Panc1 (cell line): ENCODE measurements around the gene NEU2. TPM values are rescaled to one million over a fixed set of nuclear protein-coding genes. Genes with fewer than 3 reads are reported as not detected.

Source experiments
- ATAC-seq: fragments of 200-7000 bp; cut with Tn5 transposase; 2 replicates; pipeline ENCODE4 v1.9.1; 2020; ENCODE audit warnings: mild to moderate bottlenecking, moderate library complexity
- BruUV-seq: library from RNA; stranded (reverse); fragments of 400-500 nt; replicated peaks from 2 replicates; lab custom pipeline; 2021; lab: Mats Ljungman, UMichigan
- CTCF ChIA-PET: fragments of 300-600 bp; sonication (Branson Sonifier 250); formaldehyde crosslinking; loops from one replicate; lab custom pipeline; 2022; ENCODE audit warnings: antibody characterized with exemption; lab: Charles Lee
- POLR2A ChIA-PET: fragments of 300-600 bp; sonication (Branson Sonifier 250); formaldehyde crosslinking; loops from one replicate; lab custom pipeline; 2022; ENCODE audit warnings: antibody characterized with exemption; lab: Charles Lee
- DNase-seq: peaks from one replicate; pipeline ENCODE4 v3.0.0-alpha.2; 2010; ENCODE audit warnings: low read depth, low spot score
- H3K27ac ChIP-seq: 2 replicates; pipeline ENCODE4 v1.5.1; 2011; ENCODE audit warnings: mild to moderate bottlenecking, low read length, inconsistent platforms
- H3K27me3 ChIP-seq: fragments of 200-500 bp; sonication (Bioruptor generic); 2 replicates; pipeline ENCODE4 v1.6.0; 2014; ENCODE audit warnings: low read length, inconsistent platforms; ENCODE audit not compliant: control insufficient read depth, insufficient read depth
- H3K36me3 ChIP-seq: fragments of 200-500 bp; sonication (Bioruptor generic); 2 replicates; pipeline ENCODE4 v1.5.1; 2014; ENCODE audit warnings: inconsistent platforms, mild to moderate bottlenecking, low read length, moderate library complexity; ENCODE audit not compliant: control insufficient read depth, insufficient read depth
- H3K4me1 ChIP-seq: 2 replicates; pipeline ENCODE4 v1.5.1; 2011; ENCODE audit warnings: inconsistent platforms, mild to moderate bottlenecking, low read length, moderate library complexity; ENCODE audit not compliant: control insufficient read depth, insufficient read depth
- H3K4me3 ChIP-seq, 2 experiments: 2 replicates each; pipeline ENCODE4 v1.5.1; 2011 to 2012; ENCODE audit warnings: low read depth in 2 of 2, low read length in 2 of 2, mild to moderate bottlenecking in 2 of 2, inconsistent platforms in 1 of 2, moderate library complexity in 1 of 2
- H3K9me3 ChIP-seq: fragments of 200-500 bp; sonication (Bioruptor generic); 2 replicates; pipeline ENCODE4 v1.5.1; 2014; ENCODE audit warnings: low read depth, mild to moderate bottlenecking, inconsistent platforms, low read length, moderate library complexity; ENCODE audit not compliant: control insufficient read depth, insufficient read depth
- CTCF ChIP-seq: fragments of 450-650 bp; IDR thresholded peaks from 2 replicates; pipeline ENCODE4 v1.5.1; 2017; ENCODE audit warnings: mild to moderate bottlenecking
- POLR2AphosphoS5 ChIP-seq: IDR thresholded peaks from 2 replicates; pipeline ENCODE4 v1.6.1; 2012; ENCODE audit warnings: mild to moderate bottlenecking, low read depth, low read length, moderate library complexity
- REST ChIP-seq, 2 experiments: IDR thresholded peaks; 2 replicates each; pipeline ENCODE4 v1.6.1; 2011 to 2012; ENCODE audit warnings: low read depth in 2 of 2, control low read depth in 1 of 2, low read length in 1 of 2, mild to moderate bottlenecking in 1 of 2, moderate library complexity in 1 of 2; ENCODE audit not compliant: insufficient read depth in 1 of 2
- SIN3A ChIP-seq: IDR thresholded peaks from 2 replicates; pipeline ENCODE4 v1.6.1; 2012; ENCODE audit warnings: low read depth, mild to moderate bottlenecking, low read length, moderate library complexity, borderline replicate concordance; ENCODE audit not compliant: insufficient read depth
- TCF7L2 ChIP-seq: IDR thresholded peaks from 2 replicates; pipeline ENCODE4 v1.6.1; 2011; ENCODE audit warnings: mild to moderate bottlenecking, low read depth, low read length, inconsistent platforms
- in situ Hi-C: cut with HindIII; loops from 2 replicates; pipeline ENCODE4 v1.10.0; 2016; ENCODE audit warnings: low sequenced_read_pairs, low pct_unique_long_range_greater_than_20kb
- intact Hi-C: fragments of 100-400 bp; cut with micrococcal nuclease; formaldehyde crosslinking; loops from one replicate; pipeline ENCODE4 v1.10.0; 2022; ENCODE audit not compliant: unreplicated experiment
- total RNA-seq: library from RNA; stranded (reverse); gene quantifications from one replicate; pipeline ENCODE4 v1.2.1, GENCODE V29; 2021; ENCODE audit not compliant: unreplicated experiment

Gene NEU2
- total RNA-seq, 1 experiment from 2014 or later: not detected

GRCh38 chr2:233081232-233081730 lies 48.8 kb downstream of the NEU2 start:
- in situ Hi-C loops: loop anchor here (10.0 kb wide), 1 partner anchor 154 kb away; no protein-coding TSS in a partner anchor

GRCh38 chr2:233081731-233082221 lies 49.3 kb downstream of the NEU2 start:
- no peak for TF ChIP-seq TCF7L2
- no peak for TF ChIP-seq POLR2AphosphoS5
- TF ChIP-seq CTCF: no peak
- no peak for TF ChIP-seq SIN3A
- no peak for TF ChIP-seq REST (IDR thresholded peaks at IDR 0.05; ENCODE audit: insufficient read depth in 1 of 2, low read depth in 2 of 2, low read length in 1 of 2)
- no peaks in the 10 kb centered on the region for H3K9me3 ChIP-seq
- no peaks in the 10 kb centered on the region for H3K36me3 ChIP-seq
- DNase-seq: no peak
- H3K27me3 ChIP-seq: no peaks in the 10 kb centered on the region
- no peaks in the 10 kb centered on the region for H3K4me1 ChIP-seq
- CTCF ChIA-PET: no interaction called here
- no peak overlapping the region for H3K27ac ChIP-seq
- BruUV-seq: no TSS peak
- in situ Hi-C loops: loop anchor here (10.0 kb wide), 1 partner anchor 153 kb away; no protein-coding TSS in a partner anchor
- intact Hi-C loops: no loop called here
- no peak for ATAC-seq
- POLR2A ChIA-PET: no interaction called here
- H3K4me3 ChIP-seq: no peak overlapping the region

More at GRCh38 chr2:233081232-233081730, 48.8 kb downstream of the NEU2 start:
- intact Hi-C loops: no loop called here
- H3K36me3 ChIP-seq: no peaks in the 10 kb centered on the region
- ChIA-PET POLR2A (no interaction called here), CTCF (no interaction called here)
- TF ChIP-seq TCF7L2: no peak
- TF ChIP-seq CTCF: no peak
- TF ChIP-seq SIN3A: no peak
- TF ChIP-seq POLR2AphosphoS5: no peak
- no peak for TF ChIP-seq REST (IDR thresholded peaks at IDR 0.05; ENCODE audit: insufficient read depth in 1 of 2, low read depth in 2 of 2, low read length in 1 of 2)
- no peaks in the 10 kb centered on the region for H3K27me3 ChIP-seq
- H3K4me3 ChIP-seq: no peak overlapping the region
- BruUV-seq: no TSS peak
- H3K27ac ChIP-seq: no peak overlapping the region
- DNase-seq: no peak
- ATAC-seq: no peak
- H3K4me1 ChIP-seq: no peaks in the 10 kb centered on the region
- H3K9me3 ChIP-seq: no peaks in the 10 kb centered on the region
